ENCODE results near the gene SGMS1.

The SGMS1 gene

DNA sequence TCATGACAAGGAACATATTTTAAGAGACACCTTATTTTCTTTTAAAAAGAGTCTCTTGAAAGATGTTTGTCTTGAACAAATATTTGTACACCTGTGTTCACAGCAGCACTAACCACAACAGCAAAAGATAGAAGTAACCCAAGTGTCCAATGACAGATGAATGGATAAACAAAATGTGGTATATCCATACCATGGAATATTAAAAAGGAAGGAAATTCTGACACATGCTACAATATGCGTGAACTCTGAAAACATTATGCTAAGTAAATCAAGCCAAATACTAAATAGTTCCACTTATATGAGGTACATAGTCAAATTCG lies 17.8 kb downstream of the SGMS1 start:
- no peak for DNase-seq

DNA sequence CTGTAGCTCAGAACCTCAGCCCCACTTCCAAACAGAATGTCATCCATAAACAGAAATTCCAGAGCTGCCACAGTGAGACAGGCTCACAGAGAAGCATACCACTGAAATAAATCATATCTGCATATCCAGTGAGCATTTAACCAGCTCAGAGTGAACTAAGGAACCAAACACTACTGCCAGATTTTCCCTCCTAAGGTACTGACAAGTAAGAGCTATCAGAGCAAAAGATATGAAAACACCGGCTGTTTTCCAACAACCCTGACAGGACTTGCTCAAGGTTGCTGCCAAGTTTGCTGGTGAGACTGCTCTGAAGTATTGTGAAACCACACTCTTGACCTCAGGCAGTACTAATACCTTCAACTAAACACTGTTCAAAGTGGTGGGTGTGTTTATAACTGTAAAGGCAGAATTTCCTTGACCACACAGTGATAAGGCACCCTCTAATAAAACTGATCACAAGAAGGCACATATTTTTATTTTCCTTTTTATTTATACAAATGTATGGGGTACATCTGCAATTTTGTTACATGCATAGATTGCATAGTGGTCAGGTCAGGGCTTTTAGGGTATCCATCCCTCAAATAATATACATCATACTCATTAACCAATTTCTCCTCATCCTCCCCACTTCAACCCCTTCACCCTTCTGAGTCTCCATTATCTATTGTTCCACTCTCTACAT lies 18.3 kb downstream of the SGMS1 start:
- no peak for DNase-seq

DNA sequence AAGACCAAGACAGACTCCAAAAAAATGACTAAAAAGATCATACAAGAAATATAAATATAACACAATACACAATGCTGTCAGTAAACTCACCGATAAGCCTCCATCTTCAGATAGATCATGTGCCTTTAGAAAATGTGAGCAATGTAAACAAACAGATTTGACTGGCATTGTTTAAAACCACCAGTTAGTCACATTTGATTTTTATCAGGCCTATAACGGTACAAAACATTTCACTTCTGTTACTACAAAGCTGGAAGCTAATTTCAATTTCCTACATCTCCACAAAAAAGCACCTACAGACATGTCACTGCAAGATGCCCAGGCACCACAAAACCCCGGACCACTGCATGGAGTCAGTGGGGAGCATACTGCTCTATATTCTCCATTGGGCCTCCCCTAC lies 18.9 kb downstream of the SGMS1 start:
- DNase-seq: no peak

DNA sequence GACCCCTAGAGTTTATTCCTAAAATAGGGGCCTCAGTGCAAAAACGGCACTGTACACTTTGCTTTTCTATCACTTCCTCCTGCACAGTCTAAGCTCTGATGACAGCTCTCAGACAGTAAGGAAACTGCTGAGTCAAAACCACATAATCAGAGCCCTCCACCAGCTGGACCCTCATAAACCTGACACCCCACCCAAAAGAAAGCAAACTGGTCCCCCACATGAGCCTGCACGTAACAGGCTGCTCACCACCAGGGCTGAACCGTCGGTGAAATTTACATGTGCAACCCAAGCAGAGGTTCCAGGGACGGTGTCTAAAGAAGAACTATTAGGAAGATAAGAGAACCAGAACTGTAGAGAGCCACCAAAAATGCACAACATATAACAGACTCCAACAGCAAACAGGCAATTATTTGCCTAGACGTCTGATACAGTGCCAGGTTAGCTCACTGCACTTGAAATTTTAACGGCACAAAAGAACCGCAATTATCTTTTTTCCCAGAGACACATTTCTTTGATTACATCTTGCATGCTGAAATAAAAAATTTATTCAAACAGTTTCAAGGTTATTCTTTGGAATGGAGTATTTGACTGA lies 19.6 kb downstream of the SGMS1 start:
- no peak for DNase-seq

DNA sequence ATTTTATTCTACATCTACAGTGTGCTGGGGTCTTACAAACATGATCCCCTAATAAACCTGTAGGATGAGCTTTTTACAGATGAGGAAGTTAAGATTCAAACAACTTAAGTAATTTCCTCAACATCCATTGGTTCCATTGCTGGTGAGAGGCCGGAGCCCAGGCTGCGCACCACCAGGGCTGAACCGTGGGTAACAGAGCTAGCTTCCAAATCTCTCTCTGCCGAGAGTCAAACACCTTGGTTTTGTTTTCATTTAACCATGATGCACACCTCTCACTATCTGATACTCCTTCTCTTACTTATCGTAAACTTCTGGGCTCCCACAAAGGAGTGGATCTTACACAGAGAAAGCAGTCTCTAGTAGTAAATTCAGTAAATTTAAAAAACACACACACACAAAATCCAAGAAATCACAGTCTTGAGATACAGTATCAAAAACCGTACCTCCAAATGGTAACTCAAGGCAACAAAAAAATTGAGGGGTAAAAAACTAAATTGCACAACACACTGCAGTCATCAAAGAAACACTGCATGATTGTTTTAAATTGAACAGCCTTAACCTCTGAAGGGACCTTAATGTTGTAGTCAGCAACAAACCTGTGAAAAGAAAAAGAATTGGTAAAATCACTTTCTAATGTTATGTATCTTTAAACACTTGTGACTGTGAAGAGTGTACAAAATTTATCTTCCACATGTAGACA lies 20.5 kb downstream of the SGMS1 start:
- DNase-seq: no peak

DNA sequence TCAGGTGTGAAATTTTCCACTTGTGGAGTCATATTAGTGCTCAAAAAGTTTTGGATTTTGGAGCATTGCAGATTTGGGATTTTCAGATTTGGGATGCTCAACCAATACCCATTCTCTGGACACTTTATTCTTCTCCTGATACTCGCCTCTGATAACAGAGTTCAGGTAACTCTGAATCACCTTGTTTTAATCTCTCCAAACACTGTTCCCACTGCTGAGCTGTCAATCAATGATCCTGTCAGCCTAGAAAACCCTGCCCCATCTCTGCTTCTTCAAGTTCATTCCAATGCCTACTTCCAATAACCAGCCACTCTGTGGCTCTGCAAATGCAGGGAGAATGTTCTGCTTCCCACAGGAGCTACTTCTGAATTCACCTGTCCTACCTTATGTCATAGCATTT lies 21.8 kb downstream of the SGMS1 start:
- DNase-seq: no peak

DNA sequence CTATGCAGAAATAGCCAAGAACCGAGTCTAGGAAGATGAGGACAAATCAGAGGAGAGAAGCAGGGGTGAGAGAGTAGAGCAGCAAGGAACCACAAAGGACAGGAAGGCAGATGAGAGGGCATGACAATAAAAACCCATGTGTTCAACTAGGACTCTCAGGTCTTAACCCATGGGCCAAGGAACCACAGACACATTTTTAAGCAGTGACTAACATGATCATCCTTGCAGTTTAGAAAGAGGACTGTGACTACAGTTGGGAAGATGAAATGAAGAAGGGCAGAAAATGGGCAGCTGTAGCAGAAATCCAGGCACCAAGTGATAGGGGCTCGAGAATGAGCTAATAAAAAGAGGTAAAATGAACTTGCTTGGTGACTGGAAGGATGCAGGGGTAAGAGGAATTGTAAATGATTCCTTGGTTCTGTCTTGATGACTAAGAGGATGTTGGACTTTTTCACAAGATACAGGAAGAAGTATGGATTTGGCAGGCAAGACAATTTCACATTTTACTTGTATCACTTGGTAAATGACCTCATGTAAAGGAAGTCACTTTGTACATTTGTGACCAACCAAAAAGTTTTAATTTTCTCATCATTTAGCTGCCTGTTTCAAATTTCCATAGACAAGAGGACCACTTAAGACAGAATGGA lies 22.8 kb downstream of the SGMS1 start:
- no peak for DNase-seq

DNA sequence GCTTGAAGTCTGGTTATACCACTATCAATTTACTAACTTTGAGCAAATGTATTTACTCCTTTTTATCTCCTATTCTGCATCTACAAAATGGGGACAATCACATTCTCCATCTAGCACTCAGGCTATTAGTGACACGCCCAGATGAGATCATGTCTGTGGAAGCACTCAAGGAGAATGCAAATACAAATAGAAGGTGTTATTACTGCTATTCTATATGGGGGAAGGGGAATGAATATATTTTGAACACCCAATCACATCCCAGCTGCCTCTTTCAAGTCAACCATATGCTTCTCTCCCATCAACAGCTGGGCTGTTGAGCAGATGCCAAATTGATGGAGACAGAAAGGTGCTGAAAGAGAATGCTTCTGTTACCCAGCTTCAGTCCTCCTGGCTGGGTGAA lies 23.5 kb downstream of the SGMS1 start:
- no peak for DNase-seq

DNA sequence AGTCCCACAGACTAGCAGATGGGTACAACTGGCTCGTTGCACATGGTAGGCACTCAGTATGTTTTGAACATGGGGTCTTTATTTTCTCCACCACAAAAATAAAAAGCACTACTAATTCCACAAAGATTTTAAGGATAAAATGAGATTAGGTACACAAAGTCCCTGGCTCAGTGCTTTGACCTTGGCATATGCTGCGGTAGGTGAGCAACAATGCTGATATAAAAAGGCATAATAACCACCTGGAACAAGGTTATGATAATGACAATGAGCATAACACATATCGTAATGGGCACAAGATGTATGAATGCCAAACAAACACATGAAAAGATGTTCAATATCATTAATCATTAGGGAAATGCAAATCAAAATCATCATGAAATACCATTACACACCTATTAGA lies 26.9 kb downstream of the SGMS1 start:
- no peak for DNase-seq

DNA sequence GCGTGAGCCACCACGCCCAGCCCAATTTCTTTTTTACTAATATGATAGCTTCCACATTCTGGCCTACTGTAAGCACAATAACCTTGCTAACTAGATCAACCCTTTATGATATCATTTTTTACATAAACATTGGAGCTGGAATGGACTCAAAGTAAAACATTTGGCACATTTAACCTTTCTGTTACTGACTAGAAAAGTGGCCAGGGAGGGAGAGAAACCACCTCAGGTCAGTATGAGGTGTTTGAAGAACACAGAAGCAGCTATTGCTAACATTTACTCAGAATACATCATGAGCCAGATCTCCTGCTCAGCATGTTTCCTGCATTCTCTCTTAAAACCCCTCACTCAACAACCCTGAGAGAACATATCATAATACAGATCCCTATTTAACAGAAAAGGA lies 27.3 kb downstream of the SGMS1 start:
- DNase-seq: no peak

DNA sequence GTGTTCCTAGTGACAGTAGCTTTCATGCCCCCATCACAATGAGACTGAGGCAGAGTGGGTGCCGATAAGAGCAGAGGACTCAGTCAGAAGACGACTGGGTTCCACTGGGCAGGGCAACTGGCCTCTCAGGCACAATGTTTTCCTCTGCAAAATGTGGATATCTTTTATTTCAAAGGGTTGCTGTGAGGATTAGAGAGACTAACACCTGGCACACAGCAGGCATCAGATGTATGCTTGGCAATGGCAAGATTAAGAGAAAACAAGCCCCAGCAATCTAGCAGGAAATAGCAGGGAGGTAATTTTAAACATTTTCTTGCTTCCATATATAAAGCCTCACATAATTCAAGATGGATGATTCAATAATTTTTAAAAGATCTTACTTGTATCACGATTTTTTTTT lies 28.0 kb downstream of the SGMS1 start:
- DNase-seq: no peak

DNA sequence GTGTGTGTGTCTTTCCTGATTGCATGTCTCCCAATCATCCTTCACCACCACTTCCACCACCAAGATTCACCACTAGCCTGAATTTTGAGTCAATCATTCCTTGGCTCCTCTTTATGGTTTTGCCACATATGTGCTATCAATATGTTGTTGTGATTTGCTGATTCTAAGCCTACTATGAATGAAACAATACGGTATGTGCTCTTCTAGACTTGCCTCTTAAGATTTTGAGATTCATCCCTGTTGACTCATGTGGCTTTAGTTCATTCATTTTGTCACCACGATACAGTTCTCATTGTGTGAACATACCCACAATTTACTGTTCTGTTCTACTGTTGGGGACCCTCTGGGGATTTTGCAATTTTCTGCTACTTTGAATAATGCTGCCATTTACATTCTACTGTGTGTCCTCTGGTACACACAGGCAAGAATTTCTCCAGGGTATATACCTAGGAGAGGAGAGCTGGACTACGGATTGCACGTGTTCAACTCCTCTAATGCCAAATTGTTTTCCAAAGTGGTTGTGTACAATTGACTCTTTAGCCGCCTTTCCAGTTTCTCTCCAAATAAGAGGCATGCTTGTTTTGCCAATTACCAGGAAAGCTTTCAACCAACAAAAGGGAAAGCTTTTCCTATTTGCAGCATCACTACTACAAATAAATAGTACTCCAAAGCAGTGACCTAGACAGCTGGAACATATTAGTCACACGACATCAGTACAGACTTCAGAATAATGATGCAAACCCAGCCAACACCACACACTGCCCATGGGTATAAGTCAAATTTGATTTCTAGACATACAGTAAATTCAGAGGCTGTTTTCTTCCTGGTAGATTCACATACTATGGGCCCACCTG lies 30.0 kb downstream of the SGMS1 start:
- no peak for DNase-seq

DNA sequence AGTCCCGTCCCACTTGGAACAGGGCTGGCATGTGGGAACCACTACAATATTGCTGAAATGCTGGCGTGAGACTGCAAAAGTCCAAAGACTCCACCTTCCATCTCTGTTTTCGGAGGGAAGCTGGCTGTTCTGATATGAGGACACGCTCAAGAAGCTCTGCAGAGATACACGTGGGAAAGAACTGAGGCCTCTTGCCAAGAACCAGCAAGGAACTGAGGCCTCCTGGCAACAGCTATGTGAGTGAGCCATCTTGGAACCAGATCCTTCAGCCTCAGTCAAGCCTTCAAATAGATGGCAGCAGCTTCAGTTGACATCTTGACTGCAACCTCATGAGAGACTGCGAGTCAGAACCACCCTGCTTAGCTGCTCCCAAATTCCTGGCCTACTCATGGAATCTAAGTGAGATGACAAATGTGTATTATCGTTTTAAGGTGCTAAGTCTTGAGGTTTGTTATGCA lies 30.8 kb downstream of the SGMS1 start:
- no peak for DNase-seq

DNA sequence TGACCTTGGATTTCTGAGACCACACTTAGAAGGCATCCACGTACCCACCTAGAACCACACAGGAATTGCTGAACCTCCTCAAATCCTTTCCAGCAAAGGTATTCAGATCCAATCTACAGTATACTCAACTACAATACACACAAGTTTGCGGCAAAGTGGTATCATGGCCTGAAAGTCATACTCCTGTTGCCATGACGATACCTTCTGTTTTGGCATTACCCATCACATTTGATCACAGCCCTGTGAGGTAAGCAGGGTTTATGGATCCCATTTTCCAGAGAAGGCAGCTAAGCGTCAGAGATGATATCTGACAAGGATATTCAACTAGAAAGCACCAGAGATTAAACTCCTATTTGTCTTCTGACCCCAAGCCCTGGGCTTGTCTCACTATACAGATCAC lies 32.8 kb downstream of the SGMS1 start:
- DNase-seq: no peak

DNA sequence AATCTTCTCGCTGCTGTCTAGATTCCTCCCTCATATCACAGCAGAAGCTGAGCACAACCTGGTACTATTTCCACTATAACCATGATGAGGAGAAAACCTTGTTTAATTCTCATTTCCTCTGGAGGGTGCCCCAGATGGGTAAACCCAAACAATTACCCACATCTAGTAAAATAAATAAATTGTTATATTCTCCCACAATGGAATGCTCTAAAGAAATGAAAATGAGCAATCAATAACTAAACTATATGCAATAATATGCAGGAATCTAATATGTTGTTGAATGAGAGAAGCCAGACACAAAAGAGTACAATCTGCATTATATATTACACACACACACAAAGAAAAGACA lies 37.0 kb downstream of the SGMS1 start:
- DNase-seq: no peak

DNA sequence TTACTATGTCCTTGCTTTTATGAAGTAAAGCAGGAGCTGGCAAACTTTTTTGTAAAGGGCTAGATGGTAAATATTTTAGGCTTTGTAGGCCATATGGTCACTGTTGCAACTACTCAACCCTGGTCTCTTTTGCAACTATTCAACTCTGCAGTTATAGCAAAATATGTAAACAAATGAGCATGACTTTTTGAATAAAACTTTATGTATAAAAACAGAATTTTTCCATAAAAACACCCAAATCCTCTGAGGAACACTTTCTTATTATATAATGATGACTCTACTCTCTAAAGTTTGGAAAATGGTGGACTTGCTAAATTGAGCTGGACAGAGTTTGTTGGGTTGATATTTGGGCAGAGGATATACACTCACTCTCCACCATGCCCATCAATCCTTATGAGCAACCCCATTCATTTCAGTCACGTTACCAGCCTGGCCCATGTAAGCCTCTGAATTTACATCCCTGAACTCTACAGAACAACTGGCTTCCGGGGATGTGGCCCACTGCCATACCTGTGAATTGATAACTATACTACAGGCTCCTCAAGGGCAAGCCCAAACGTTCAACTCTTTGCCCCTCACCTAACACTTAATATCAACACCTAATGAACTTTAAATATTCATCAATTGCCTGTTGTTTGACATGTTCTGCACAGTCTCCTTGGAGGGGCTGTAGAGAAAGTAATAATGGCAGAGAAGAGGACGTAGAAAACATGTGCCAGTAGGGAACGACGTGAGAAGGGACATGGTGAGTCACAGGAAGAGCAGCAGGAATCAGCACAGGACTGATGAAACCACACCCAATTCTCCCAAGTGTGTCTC lies 37.6 kb downstream of the SGMS1 start:
- DNase-seq: no peak

DNA sequence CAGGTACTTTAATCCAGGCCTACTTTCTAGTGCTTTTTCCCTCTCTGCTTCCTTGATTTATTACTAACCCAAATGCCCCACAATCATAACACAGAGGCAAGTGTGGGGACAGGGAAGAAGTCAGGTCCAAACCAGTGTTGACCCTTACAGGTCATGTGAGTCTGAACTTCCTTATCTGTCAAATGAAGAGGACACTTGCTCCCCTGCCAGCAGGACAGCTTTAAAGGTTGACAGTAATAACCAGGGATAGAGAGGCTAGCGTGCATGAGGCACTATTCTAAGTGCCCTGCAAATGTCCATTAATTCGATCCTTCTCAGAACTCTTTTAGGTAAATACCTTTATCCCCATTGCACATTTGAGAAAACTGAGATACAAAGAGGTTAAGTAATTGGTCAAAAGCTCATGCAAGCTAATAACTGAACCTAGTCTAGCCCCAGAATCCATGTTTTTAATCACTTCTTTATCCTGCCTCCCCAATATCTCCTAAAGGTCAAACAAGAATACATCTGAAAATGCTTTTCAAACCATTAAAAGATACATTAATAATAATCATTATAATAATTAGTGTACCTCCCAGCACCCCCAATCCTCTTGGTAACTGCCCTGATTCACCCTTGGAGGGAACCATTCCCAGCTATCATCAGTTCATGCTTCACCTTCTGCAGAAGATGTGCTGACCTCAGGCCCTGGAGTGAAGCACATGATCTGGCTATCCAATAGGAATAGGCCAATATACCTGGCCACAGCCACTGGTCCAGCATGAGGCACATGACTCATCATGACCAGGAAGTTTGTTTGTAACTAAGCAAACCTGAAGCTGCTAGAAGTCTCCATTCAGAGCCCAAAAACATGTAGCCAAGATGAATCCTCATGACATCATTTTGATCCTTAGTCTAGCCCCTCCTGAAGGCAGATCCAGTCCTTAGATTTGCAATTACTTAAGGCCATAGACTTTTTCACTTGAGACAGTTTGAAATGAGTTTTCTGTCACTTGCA lies 40.7 kb downstream of the SGMS1 start:
- no peak for DNase-seq

DNA sequence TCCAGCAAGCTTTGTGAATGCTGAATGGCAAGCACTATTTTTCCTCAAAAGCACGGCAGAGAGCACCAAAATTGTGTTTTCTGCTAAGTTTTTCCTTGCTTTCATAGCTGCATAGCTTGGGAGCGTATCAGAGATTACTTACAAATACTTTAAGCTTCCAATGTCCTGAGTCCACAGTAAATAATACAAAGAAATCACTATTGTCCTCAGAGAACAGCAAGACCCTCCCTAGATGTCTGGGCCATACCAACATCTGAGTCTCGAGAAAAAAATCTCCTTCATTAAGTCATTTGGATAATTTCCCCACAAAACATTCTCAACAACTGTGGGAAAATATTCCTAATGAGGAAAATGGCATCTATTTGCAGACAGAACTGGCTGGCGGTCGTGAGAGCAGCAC lies 41.7 kb downstream of the SGMS1 start:
- no peak for DNase-seq

DNA sequence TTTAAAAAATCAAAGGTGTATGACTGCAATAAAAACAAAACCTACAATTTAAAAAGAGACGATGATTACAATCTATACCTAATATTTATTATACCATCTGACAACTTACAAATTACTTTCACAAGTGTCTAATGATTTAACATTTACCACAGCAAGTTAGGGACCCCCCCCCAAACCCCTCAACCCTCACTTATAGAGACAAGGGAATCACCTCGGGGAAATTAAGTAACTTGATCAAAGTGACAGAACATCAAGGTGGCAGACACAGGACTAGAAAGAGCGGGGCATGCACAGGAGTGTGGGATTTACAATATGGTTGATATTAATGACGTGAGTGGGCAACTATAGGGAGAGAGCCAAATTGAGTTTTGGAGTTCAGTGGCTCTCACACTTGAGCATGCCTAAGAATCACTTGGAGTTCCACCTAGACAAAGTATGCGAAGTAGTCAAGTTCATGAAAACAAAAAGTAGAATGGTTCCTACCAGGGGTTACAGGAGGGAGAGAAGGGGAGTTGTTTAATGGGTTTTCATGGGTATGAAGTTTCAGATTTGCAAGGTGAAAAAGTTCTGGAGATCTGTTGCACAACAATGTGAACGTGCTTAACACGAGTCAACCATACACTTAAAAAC lies 43.4 kb downstream of the SGMS1 start:
- DNase-seq: no peak

DNA sequence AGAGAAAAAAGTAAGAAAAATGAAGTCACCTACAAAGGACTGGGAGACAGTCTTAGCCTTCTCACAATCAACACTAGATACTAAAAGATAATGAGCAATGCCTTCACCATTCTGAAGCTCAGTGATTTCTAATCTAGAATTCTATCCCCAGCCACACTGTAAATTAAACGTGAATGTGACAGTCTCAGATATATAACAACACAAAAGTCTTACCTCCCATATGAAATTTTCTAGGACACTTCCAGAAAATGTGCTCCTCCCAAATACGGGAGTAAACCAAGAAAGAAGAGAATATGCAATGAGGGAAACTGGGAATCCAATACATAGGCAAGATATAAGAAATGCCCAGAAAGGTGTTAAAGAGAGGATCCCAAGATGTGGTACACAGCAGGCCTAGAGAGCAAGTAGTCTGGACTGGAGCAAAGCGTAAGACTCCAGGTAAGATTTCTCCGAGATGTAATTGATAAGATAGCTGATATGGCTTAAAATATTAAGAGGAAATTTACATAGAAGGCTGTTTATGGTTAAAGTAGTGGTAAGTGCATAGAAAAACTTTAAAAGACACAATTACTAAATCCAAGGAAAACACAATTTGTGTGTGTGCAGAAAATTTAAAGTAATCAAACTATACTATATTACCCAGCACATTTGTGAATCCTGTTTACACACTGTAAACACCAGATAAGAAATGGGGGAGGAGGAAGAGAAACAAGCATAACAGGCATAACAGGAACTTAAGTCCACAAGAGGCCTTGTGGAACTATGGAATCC lies 44.1 kb downstream of the SGMS1 start:
- no peak for DNase-seq

Data from stimulated activated CD4-positive, alpha-beta T cell treated with anti-CD3 and anti-CD28 coated beads, Interleukin-12 subunit alpha, Interleukin-12 subunit beta, amount 100 ng/mL, for 4 hours (primary cell).